ENCODE measurements around the gene NUP210L. TPM values are rescaled to one million over a fixed set of nuclear protein-coding genes. Genes with fewer than 3 reads are reported as not detected.

NUP210L gene
- 0.07 TPM in 1 of 2 replicates, not detected in the other for total RNA-seq (2014; rRNA removed; shearing (Covaris generic); ENCODE audit: low replicate concordance)

- no peak for DNase-seq (ENCODE audit: low read depth)
- in situ Hi-C loops (cut with HindIII; ENCODE audit: low pct_unique_long_range_greater_than_20kb, low sequenced_read_pairs), result no loop called here
These were observed at the start of gene NUP210L for GRCh38 chr1:154154534-154155191. Gene NUP210L, minus strand, starts transcription at chr1:154155073.

GRCh38 chr1:154199563-154199879 is 44.6 kb upstream of the NUP210L start:
- DNase-seq (ENCODE audit: low read depth), result no peak
- in situ Hi-C loops (cut with HindIII; ENCODE audit: low pct_unique_long_range_greater_than_20kb, low sequenced_read_pairs), result no loop called here

- in situ Hi-C loops (cut with HindIII; ENCODE audit: low pct_unique_long_range_greater_than_20kb, low sequenced_read_pairs), result no loop called here
- peak; percentile 47 for DNase-seq (ENCODE audit: low read depth)
These were observed 44.1 kb upstream of the NUP210L start for GRCh38 chr1:154198756-154199562.

GRCh38 chr1:154193821-154194220 is 38.9 kb upstream of the NUP210L start:
- in situ Hi-C loops (cut with HindIII; ENCODE audit: low pct_unique_long_range_greater_than_20kb, low sequenced_read_pairs), result no loop called here
- DNase-seq (ENCODE audit: low read depth), result no peak

GRCh38 chr1:154192476-154192875 is 37.6 kb upstream of the NUP210L start:
- in situ Hi-C loops (cut with HindIII; ENCODE audit: low pct_unique_long_range_greater_than_20kb, low sequenced_read_pairs), result no loop called here
- DNase-seq (ENCODE audit: low read depth), result no peak

GRCh38 chr1:154191990-154192461 is 37.2 kb upstream of the NUP210L start, which contains the start of gene TPM3:
Gene TPM3, minus strand, starts transcription at chr1:154192100. Its CDS starts 82 bp downstream, at chr1:154192018.
- in situ Hi-C loops (cut with HindIII; ENCODE audit: low pct_unique_long_range_greater_than_20kb, low sequenced_read_pairs), result no loop called here
- no peak for DNase-seq (ENCODE audit: low read depth)

GRCh38 chr1:154190550-154190949 is 35.7 kb upstream of the NUP210L start:
- peak; percentile 37 for DNase-seq (ENCODE audit: low read depth)
- in situ Hi-C loops (cut with HindIII; ENCODE audit: low pct_unique_long_range_greater_than_20kb, low sequenced_read_pairs), result no loop called here

- no peak for DNase-seq (ENCODE audit: low read depth)
- in situ Hi-C loops (cut with HindIII; ENCODE audit: low pct_unique_long_range_greater_than_20kb, low sequenced_read_pairs), result no loop called here
These were observed 32.1 kb upstream of the NUP210L start for GRCh38 chr1:154186852-154187501.

GRCh38 chr1:154186177-154186576 is 31.3 kb upstream of the NUP210L start:
- peak; percentile 30 for DNase-seq (ENCODE audit: low read depth)
- in situ Hi-C loops (cut with HindIII; ENCODE audit: low pct_unique_long_range_greater_than_20kb, low sequenced_read_pairs), result no loop called here

- in situ Hi-C loops (cut with HindIII; ENCODE audit: low pct_unique_long_range_greater_than_20kb, low sequenced_read_pairs), result no loop called here
- DNase-seq (ENCODE audit: low read depth), result peak; percentile 99
These were observed 28.4 kb upstream of the NUP210L start for GRCh38 chr1:154183046-154183915.

- peak; percentile 88 for DNase-seq (ENCODE audit: low read depth)
- in situ Hi-C loops (cut with HindIII; ENCODE audit: low pct_unique_long_range_greater_than_20kb, low sequenced_read_pairs), result no loop called here
These were observed 27.6 kb upstream of the NUP210L start for GRCh38 chr1:154182344-154183045.

GRCh38 chr1:154181944-154182343 is 27.1 kb upstream of the NUP210L start:
- in situ Hi-C loops (cut with HindIII; ENCODE audit: low pct_unique_long_range_greater_than_20kb, low sequenced_read_pairs), result no loop called here
- no peak for DNase-seq (ENCODE audit: low read depth)

GRCh38 chr1:154179946-154180687 is 25.2 kb upstream of the NUP210L start:
- in situ Hi-C loops (cut with HindIII; ENCODE audit: low pct_unique_long_range_greater_than_20kb, low sequenced_read_pairs), result no loop called here
- no peak for DNase-seq (ENCODE audit: low read depth)

GRCh38 chr1:154178911-154179811 is 24.3 kb upstream of the NUP210L start:
- DNase-seq (ENCODE audit: low read depth), result no peak
- in situ Hi-C loops (cut with HindIII; ENCODE audit: low pct_unique_long_range_greater_than_20kb, low sequenced_read_pairs), result no loop called here

- in situ Hi-C loops (cut with HindIII; ENCODE audit: low pct_unique_long_range_greater_than_20kb, low sequenced_read_pairs), result no loop called here
- no peak for DNase-seq (ENCODE audit: low read depth)
These were observed 23.1 kb upstream of the NUP210L start for GRCh38 chr1:154178013-154178412.

GRCh38 chr1:154176337-154176736 is 21.5 kb upstream of the NUP210L start:
- peak; percentile 55 for DNase-seq (ENCODE audit: low read depth)
- in situ Hi-C loops (cut with HindIII; ENCODE audit: low pct_unique_long_range_greater_than_20kb, low sequenced_read_pairs), result no loop called here

All from Caki2 (cell line).